ENCODE measurements around the gene DPF3.

DPF3 gene

DNA sequence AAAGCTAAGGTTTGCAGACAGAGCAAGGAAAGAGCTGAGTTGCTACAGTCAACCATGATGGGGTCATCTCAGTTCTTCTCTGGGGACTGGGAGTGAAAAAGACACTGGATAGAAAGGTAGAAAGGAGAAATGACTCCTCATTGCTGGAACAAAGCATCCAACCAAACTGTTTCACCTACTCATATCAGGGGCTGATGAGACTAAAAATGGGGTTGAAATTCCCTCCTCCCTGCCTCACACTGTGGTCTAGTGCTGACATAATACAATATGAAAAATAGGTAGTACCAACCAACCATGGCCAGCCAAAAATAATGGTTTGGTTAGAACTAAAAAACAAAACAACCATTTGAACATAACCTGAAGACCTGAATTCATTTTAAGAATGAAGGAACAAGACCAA is 220.7 kb downstream of the DPF3 start:
- DNase-seq: no peak

DNA sequence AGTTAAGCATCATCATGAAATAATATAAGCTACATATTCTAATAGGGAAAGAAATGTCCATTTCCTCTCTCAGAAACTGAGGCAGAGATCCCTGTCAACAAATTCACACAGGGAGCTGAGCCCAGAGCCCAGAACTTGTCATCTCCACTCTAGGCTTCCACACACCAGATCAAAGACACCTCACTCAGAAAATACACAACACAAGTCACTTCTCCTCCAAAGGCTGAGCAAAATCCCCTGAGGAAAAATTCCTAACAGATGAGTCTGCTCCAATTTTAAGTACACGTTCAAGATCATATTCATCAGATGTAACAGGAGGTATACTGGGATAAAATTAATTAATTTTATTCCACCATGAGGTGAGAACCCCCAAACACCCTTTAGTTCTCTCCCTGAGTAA is 227.3 kb downstream of the DPF3 start:
- no peak for DNase-seq

DNA sequence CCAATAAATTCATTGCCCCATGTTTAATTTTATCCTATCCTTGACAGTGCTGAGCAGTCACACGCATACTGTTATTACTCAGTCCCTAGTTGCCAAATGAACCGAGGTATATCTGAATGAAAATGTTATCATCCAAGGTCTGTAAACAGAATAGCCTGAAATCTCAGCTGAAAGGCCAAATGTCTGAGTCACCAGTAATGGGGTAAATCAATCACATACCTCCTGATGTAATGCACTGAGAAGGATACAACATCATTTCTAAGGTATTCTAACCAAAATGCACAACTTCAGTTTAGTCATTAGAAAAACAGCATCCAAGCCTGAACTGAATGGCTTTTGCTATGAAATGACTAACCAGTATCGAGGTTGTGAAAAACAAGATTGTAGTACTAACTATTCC is 228.6 kb downstream of the DPF3 start:
- no peak for DNase-seq

DNA sequence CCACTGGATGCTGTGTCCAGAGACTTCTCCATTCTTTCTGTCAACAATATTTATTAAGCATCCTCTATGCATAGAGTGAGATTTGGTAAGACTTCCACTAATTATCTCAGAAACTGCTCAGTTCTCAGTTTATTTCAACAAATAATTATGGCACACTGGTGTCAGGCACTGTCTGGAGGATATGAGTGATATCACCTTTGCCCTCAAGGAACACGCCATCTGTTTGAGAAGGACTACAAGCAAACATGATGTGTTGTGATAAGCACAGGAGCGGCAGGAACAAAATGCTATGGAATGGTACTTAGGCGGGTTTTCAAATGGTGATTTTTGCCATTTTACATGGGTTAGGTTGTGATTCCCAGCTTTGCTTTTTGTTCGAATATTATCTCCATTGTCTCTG is 229.2 kb downstream of the DPF3 start:
- no peak for DNase-seq

DNA sequence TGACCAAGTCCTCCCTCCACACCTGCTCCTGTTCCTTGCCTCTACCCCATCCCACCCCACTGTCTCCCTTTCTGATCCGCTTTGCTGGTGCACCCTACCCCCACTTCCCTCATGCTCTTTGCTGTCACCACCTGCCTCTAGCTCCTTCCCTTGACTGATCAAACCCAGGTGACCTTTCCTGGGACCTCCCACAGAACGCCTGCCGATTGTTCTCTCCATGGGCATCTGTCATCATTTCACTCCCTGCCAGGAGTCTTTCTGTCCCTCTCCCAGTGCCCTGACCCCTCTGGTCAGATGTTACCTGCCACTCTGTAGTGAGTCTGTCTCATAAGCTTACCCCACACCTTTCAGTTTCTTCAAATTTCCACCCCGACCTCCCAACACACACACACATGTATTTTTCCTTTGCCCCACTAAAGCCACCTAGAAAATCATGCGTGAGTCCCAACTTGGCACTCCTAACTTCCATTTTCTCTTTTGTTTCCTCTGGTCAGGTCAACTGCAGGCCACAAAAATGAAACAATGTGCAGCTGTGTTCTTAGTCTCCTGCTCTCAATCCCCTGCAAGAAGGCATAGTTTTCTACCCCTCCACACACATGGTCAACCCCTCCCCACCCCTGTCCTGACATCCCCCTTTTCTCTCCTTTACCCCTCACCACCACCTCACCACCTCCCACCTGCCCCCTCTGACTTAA is 229.8 kb downstream of the DPF3 start:
- no peak for DNase-seq

DNA sequence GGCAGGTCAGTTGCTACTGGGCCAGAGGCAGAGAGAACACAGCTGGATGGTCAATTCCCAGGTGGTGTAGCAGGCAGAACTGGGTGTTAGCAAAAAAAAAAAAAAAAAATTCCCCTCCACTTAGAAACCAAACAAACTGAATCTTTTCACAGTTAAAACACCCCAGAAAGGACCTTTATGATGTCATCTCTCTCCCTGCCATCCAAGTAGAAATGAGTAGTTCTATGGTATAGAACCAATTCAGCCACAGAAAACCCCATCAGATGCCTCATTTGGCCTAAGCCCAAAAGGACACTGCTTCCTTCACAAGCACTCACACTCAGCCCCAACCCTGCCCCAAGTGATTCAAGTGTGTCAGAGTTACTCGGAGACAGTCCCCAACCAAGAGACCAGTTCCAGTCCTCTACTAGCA is 230.8 kb downstream of the DPF3 start:
- DNase-seq: no peak

DNA sequence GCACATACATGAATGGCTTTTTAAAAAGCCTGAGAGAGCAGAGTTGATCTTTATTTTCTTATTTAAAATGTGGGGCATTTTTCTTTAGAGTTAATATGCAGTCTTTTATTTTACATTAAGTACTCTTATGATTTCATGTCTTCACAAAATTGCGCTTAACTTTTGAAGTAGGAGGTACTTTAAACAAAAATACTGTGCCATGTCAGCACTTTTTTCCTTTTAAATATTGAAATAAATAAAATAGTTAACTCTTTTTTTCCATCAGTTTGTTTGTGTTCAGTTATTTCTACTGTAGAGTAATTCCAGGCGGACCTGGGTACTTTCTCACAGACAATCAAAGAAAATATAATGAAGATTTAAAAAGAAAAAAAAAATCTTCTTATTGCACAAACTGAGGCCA is 231.7 kb downstream of the DPF3 start:
- DNase-seq: no peak

DNA sequence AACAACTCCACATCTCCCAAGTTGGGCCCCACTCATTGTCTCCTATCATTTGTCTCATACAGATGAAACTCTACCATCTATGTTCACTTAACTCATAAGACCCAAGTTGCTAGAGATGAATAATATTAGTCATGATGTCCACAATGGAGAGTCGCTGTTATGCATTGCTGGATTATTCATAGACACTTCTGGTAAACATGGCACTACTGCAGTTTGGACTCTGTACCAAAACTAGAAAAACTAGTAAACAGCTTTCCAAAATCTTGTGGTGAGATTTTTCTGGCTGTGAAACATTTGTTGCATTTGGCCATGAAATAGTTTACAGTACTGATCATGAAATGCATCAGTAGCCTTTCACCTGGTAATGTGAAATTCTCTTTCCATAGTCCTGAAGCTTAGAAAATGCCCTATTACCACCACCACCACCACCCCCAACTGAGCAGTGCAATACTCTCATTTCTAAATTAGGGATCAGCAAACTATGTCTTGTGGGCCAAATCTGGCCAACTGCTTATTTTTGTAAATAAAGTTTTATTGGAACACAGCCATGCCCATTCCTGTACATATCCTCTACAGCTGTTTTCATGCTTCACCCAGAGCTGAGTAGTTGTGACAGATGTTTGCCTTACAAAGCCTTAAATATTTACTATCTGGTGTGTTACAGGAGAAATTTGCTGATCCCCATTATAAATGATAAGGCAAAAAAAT is 236.5 kb downstream of the DPF3 start:
- DNase-seq: no peak

DNA sequence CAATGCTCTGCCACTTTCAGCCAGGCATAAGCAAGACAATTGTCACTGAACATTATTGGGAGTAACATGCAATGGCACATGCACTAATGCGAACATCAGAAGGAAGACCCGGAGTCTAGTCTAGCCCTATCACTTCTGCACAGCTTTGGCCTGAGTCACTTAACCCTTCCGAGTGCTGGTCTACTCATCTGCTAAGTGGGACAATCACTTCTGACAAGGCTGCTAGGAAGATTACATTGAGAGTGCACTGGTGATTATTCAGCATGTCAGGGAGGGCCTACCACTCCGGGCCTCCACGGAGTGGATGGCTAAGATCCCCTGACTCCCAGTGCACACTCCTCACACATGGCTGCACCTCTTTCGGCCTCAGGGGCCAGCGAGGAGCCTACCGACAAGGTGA is 240.9 kb downstream of the DPF3 start:
- DNase-seq: no peak

DNA sequence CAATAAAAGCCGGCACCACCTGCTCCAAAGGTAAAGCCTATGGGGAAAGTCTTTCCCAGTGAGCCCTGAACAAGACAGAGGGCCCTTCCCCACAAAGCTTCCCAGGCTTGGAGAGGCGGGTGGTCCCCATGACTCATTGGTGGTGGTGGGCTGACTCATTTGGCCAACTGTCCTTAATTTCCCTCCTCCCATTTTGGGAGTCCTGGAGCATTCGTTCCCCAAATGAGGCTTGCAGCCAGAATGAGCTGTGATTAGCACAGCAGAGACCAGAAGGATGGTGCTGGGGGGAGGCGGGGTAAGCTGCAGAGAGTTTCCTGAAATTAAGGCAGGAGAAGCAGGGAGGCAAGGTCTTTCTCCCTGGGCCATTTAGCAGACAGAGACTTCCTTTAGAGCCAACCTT is 241.7 kb downstream of the DPF3 start:
- DNase-seq: no peak

DNA sequence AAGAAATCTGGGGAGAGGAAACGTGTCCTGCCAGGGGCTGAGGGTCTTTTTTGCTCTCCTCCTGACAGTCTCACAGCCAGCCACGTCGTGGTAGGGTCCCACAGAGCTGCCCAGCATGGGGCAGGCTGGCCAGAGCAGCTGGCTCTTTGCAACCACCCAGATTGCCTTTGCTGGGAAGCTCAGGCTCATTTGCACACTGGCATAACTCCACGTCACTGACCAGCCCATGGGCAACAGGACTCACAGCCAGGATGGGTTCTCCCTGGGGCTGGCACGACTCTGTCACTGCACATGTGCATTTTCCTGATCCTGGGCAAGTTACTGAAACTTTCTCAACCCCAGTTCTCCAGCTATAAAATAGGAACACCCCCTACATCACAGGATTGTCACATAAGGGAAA is 242.2 kb downstream of the DPF3 start:
- no peak for DNase-seq

DNA sequence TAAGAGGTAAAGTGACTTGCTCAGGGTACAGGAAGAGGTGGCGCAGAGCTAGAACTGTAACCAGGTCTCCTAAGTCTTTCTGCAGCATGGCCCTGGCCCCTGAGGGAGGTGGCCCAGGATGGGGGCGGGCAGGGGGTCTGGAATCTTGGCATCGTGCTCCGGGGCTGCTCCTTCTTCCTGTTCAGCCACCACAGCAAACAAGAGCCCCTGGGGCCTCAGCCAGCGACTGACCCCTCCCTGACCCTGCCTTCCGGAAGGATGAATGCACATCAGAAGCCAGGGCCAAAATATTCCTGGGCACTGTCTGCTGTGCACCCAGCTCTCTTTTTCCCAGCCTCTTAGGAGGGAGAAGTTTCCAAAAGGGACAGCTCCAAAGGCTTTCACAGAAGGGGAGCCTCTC is 242.8 kb downstream of the DPF3 start:
- no peak for DNase-seq

DNA sequence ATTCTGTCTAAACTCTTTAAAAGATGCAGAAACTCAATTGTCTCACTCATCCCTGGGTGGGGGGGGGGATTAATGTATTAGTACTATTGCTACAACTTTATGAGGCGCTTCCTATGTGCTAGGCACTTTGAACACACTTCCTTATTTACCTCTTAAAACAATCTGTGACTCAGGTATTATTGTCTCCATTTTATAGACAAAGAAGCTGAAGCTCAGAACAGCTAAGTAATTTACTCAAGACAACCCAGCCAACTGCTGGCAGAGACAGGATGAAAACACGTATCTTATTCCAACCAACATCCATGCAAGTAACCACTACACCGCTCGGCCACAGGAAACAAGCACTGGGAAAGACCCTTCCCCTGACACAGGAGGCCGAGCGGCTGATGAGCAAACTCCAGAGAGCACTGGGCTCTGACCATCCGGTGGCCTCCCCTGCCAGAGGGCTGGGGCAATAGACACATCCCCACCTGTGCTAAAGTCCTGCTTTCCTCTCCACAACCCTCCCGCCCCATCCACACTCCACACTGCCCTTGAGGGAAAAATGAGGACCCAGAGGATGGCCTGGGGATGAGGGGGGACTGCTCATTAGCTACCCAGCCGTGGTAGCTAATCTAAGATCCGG is 244.2 kb downstream of the DPF3 start:
- no peak for DNase-seq

DNA sequence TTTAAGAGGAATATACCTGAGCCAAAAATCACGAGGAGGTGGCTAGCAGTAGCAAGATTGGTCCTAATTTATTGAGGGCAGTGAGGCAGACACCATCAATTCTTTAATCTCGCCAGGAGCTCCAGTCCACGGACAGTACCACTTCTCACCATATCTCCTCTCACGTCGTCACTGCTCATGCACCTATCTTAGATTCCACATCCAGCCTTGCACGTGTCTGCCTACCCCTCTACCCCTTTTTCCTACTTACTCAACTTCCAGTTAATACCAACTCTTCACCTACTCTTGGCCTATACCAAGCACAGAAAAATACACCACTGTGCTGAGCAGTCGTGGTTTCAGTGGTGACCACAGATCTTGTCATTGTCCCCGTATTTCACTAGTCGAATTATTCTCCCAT is 246.1 kb downstream of the DPF3 start:
- DNase-seq: no peak

DNA sequence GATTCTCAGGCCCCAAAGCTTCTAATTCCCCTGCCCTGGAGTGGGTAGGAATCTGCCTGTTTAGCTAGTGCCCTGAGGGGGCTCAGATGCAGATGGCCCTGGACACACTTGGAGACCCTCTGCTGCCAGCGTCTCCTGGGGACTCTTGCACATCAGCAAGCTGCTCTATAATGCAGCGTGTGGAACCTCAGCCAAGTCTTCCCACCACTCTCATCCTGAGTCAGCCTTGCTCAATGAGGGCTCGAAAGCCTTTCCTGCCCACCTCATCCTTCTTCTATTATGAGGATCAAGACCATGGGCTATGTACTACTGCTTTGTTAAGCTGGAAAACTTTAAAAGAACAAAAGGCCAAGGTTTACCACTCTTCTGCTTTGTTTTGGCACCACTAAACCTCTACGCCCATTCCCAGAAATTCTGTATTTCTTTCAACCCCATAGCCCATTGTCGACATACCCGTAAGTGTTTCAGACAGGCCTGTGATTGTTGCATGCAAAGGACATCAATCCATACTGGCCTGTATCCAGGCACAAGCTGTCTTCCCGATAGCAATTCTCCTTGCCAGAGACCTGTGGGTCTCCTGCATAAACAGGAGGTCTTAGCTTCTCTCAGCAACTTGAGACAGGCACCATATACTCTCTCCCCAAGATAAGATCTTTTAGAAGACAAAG is 246.9 kb downstream of the DPF3 start:
- no peak for DNase-seq

DNA sequence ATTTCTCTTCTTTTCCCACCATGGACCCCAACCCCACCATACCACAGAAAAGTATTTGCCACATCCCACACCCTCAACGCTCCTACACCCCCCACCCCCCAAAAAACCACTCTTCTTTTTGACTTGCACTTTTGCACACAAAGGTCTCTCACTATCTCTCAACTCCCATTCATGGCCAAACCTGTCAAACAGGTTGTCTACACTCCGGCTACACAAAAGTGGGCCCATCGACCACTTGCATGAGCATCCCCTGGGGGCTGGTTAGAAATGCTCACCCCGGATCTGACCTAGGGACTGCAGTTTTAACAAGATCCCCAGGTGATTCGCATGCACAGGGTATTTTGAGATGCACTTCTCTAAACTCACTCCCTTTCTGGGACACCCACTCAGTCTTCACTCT is 248.2 kb downstream of the DPF3 start:
- DNase-seq: no peak

DNA sequence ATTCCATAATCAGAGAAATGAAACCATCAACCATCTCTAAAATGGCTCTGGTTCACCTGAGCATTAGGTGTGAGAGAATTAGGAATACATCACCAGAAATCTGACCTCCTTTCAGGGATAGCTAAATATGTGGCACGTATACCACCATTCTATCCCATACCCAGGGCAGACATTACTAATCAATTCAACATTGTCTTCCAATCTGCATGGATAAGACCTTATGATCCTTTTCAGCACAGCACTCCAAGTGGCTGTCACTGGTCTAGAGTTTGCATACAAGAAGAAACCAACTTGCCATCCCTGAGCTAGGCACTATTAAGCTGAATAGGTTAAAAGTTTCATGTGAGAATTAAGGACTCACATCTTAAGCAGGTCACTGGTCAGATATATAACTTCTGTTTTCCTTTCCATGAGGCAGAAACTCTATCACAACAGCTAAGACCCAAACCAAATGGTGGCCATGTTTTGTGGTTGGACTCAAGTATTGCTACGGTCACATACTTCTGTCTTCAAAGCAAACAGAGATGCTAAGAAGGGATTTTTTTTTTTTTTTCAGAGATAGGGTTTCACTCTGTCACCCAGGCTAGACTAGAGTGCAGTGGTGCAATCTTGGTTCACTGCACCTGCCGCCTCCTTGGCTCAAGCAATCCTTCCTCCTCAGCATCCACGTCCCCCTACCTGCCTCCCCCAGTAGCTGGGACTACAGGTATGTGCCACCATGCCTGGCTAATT is 249.0 kb downstream of the DPF3 start:
- DNase-seq: no peak

DNA sequence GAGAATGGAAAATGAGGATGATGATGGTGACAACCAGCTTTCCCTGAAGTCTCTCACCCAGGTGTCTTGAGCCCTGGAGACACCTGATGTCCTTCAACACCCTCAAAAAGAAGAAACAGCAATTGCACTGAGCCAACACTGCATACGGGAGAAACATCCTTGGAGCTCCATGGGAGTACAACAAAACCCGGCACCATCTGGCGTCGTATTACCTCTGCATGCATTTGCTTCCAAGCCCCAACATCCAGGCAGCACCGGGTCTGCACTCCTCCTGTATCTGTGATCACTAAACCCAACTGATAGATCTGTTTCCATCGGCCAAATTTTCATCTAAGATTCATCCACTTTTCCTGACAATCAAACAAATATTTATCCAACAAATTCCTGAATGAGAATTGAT is 249.9 kb downstream of the DPF3 start:
- DNase-seq: no peak

DNA sequence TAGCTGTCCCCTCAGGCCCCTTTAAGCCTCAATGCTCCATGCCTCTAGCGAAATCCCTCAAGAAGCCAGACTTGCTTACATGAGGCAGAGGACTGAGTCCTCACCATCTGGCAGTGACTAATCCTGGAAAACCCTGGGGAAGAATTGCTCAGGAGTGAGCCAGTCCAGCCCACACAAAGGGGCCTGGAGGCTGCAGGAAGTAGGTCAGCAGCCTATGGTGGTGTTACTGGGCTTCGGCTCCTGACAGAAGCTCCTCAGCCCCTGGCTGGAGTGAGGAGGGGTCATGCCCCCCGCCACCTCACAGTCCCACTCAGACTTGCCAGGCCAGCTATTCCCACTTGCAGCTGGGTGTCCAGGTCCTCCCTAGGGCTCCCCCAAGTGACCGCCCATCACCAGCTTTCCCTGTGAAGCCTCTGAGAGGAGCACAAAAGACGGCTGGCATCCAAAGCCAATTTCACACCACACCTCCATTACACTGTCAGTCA is 250.5 kb downstream of the DPF3 start:
- DNase-seq: no peak

DNA sequence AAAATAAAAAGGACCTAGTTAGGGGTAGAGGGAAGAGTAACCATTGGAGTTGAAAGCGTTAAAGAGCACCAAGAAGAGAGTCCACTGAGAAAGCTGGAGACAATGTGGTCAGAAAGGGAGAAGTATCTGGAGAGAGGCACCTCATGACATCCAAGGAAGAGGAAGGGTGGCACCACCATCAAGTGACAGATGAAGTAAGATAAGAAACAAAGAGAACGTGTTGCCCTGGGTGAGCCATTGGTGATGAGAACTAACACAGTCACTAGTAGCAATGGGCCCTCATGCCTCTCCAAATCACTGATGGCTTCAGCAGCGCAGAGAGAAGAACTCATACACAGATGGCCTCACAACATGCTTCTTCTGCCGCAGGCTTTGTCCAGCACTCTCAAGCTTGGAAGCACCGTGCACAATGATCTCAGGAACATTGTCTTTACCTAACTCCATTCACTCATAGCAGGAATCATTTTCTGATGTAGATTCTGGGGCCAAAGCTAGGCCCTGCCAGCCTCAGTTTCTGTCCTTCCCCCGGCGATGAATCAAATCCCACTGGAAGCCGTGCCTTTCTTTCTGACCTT is 252.9 kb downstream of the DPF3 start:
- DNase-seq: no peak

DNA sequence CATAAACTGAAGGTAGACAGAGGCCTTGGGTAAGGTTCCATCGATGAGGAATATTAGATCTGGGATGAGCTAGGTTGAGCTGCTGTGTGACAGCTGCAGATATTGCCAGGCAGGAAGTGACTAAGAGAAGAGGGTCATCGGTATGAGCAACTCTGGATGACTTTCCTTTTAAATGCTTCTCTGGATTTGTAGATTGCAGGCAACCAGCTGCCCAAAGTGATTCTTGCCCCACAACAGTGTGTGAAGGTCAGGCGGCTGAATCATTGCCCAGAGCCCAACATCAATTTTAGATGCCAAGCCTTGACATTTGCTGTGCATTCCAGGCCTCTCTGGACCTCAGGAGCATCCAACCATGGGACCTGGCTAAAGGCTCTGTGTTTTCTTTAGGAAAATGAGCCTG is 255.9 kb downstream of the DPF3 start:
- no peak for DNase-seq

DNA sequence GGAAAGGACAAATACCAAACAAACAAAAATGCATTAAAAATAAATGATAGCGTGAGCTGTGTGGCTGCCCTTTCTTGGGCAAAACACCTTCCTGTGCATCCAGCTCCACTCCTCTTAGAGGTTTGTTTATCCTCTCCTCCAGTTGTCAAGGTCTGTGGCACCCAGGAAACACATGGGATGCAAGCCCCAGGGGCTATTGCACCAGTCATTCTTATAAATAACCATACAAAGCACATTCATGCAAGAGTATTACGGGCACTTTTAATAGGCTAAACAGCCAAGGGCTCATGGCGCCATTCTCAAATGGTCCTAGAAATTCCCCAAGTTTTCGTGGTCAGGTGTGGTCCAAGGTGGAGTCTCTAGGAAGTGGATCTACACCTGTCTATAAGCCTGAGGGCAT is 257.0 kb downstream of the DPF3 start:
- DNase-seq: no peak

DNA sequence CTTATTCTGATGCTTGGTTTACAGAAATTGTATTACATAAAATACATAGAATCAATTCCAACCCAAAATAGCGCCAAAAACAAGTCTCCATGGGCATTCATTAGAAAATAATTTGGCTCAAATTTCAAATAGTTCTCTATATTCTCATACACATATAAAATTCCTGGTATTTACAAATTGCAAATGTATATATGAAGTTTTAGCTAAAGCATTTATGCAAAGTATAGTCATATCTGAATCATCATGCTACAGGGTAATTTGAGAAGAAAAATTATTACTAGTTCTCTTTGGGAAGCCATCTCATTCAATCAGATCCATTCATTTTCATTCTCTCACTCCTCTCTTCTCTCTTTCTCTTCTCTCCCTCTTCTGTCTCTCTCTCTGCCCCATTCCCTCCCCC is 257.8 kb downstream of the DPF3 start:
- no peak for DNase-seq

Data from SIG-M5 (cell line).